HG03432 (cell line): ENCODE data around the gene NAPB.
A peak's percentile ranks its signal among the peaks of the same experiment; 100 is the strongest.
"Not testable (repeated sequence)": the region's sequence is repeated elsewhere in the genome, so short reads cannot be mapped to it uniquely, and the experiment has no call there.

Experiments
- ATAC-seq: cut with Tn5 transposase; IDR thresholded peaks from one replicate; pipeline ENCODE4 v1.9.1; 2021; ENCODE audit warnings: mild to moderate bottlenecking, moderate library complexity; ENCODE audit not compliant: unreplicated experiment

Gene NAPB

GRCh38 chr20:23349338-23350195 is 71.7 kb downstream of the NAPB start:
- peak; percentile 54 for ATAC-seq

DNA sequence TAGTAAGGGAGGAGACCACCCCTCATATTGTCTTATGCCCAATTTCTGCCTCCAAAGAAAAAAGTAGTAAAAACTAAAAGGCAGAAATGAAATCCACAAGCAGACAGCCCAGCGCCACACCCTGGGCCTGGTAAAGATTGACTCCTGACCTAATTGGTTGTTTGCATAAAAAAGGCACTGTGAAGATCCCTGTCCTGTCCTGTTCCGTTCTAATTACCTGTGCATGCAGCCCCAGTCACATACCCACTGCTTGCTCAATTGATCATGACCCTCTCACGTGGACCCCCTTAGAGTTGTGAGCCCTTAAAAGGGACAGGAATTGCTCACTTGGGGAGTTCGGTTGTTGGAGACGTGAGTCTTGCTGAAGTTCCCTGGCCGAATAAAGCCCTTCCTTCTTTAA is 72.8 kb downstream of the NAPB start:
- not testable (repeated sequence) for ATAC-seq

DNA sequence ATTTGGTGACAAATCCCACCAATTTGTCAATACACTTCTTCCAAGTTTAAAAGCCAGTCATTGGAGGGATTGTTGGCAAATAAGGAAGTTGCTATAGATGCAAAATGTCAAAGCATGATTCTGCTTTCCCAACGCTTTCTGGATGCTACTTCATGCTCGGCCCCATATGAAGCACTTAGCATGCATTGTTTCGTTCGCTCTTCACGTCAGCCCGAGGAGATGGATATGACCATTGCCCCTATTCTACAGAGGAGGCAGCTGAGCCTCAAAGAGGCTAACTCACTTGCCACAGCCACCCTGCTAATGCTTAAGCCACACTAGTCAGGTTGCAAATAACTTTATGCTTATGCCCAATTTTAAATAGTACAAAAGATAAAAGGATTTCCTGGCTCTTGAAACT is 73.5 kb downstream of the NAPB start:
- no peak for ATAC-seq

DNA sequence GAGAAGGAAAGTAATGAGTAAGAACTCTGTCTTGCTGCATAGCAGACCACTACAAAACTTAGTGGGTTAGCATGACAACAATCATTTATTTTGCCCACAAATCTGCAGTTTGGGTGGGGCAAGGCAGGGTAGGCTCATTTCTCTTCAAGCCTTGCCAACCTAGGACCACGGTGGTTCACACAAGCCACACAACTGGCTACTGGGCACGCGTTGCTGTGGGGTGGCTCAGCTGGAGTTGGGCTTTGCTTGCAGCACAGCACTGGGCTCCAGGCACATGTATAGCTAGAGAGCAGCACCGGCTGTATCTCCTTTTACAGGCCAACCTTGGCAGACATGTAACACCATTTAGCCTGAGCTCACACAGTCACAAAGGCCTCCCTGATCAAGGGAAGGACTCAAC is 75.3 kb downstream of the NAPB start:
- no peak for ATAC-seq

DNA sequence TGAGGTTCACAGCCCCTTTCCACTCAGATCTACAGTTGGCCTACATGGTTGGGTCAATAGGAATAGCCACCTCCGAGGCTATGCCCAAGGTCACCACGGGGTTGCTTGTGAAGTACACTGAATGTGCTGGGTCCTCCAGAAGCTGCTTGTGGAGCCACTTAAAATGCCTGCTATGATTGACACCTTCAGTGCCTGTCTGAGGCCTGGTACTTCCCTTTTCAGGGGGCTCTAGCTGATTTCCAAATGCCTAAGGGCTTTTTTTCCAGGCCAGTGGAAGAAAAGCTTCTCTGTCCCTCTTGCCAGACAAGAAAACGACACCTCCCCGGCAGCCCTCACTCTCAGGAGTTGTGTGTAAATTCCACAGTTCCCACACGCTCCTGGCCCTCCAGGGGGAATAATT is 77.0 kb downstream of the NAPB start:
- no peak for ATAC-seq

GRCh38 chr20:23343590-23343989 is 77.7 kb downstream of the NAPB start:
- ATAC-seq = no peak

GRCh38 chr20:23341073-23341472 is 80.2 kb downstream of the NAPB start:
- ATAC-seq = no peak

- peak; percentile 55 for ATAC-seq
Measured at GRCh38 chr20:23340524-23340923, 80.8 kb downstream of the NAPB start.

GRCh38 chr20:23339986-23340385 is 81.3 kb downstream of the NAPB start:
- ATAC-seq = no peak

DNA sequence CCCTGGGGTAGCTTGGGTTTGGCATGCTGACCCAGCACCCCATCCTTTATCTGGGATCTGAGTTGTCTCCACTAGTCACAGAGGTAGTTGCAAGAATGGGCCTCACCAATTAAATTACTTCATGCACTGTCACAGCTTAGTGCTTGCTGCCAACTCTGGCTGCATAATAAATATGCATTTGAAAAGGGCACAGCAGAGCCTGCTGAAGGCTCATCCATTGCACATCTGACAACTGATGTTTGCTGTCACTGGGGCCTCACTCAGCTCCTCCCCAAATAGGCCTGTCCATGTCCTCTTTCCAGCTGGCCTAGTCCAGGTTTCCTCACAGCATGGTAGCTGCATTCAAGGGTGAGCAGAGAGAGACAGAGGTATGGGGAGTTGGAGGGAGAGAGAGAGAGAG is 84.0 kb downstream of the NAPB start:
- ATAC-seq = no peak

DNA sequence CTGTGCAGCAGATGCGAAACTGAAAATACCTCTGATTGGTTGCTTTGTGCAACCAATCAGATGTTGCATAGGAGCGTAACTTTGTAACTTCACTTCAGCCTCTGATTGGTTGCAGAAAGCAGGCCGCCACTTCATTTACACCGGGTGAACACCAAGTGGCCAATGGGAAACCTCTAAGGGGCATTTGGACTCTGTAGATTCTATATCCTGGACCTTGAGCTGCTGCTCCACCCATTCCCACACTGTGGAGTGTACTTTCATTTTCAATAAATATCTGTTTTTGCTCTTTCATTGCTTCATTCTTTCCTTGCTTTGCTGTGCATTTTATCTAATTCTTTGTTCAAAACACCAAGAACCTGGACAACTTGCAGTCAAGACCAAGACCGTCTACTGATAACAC is 84.8 kb downstream of the NAPB start:
- no peak for ATAC-seq

DNA sequence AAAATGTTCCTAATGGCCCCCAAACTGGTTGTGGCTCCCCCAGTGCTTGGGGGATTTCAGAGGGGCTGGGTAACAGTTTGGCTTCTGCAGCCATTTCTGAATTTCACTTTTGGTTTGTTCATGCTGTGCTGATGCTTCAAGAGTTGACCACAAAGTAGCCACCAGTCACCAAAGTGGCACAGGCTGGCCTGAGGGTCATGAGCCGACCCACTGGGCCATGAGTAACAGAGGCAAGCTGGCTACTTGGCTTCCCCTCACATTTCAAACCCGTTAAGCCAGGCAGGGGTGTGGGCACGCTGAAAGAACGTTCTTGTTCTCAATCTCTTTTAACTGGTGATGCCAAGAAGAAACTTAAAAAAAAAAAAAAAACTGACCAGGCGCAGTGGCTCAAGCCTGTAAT is 85.8 kb downstream of the NAPB start:
- ATAC-seq = no peak

DNA sequence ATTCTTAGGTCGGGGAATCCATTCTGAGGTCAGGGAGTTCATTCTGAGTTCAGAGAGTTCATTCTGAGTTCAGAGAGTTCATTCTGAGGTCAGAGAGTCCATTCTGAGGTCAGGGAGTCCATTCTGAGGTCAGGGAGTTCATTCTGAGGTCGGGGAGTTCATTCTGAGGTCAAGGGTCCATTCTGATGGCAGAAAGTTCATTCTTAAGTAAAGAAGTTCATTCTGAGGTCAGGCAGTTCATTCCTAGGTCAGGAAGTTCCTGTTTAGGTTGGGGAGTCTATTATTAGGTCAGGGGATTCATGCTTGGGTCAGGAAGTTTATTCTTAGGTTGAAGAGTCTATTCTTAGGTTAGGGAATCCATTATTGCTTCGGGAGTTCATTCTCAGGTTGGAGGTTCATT is 87.2 kb downstream of the NAPB start:
- ATAC-seq = no peak

DNA sequence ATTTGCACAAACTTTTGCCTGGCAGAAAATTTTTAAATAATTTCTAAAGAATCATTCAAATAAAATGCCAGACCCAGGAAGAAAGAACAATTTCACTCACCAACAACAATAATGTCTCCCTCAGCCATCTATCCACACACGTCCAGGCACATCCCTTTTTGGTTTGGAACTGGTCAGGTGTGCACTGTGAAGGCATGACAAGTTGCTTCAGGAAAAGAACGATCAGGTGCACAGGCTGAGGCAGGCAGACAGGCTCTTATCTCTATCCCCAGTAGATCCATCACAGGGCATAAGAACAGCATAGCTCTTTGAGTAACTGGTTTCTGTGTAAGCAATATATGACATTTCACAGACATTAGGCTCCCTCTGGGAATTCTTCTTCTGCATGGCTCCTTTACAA is 88.8 kb downstream of the NAPB start:
- ATAC-seq = no peak

DNA sequence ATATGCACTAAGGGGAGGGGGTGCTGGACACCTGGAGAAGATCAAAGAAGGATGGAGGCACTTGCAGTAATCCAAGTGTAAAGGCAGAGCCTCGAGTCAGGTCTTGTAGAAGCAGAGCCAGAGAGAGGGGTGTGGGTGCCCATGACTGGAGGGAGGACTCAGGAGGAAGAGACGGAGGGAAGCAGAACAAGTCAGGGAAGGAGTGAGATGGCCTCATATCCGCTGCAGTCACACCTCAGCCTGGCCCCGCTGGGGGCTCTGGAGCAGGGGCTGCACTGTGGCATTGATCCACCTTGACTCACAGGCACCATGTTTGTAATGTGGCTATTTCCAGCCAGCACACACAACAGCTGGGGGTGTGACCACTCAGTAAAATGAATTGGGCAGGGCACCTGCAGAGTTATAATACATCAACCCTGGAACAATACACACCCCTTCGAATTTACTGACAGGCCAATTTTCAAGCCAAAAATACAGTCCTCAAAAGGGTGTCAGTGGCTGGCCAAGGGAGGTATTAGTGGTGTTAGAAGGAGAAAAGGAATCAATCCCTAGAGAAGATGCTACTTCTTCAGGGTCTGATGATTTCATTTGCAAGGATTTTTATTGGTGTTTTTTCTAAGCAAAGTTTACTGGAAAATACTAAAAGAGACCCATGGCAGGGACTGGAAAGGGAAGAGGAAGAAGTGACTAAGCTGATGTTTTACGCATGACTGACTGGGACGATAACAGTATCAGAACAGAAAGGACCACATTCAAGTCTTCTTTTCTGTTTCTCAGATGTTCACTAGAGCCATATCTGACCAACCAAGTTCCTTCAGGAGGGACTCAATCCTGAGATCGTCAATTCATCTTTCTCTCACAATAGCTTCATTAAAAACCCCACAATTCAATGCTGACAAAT is 89.6 kb downstream of the NAPB start:
- ATAC-seq = no peak

DNA sequence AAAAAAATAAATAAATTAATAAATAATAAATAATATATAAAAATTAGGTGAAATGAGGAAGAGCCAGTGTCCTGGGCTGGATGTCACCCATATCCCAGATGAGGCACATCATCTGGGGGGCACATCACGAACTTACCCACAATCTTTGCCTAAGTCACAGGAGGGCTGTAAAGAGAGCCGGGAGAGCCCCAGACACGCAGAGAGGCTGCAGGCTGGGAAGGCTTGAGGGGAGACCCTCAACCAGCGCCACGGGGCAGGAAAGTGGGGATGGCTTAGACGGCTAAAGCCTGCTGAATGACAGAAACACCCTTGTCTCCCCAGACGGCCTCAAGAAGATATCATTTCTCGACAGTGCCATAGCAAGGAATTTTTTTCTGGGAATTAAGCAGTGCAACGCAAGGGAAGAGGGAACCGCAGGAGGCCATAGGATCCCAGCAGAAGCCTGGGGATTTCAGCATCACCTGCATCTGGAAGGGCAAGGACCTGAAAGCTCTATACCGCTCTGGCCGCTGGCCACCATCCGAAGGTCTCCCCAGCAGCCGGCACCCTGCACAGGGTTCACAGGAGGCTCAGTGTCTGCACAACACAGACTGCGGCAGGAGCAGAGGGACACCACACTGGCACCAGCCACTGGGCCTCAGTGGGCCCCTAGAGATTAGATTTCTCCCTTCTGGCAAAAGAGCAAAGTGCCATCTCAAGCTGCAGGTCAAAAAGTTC is 93.5 kb downstream of the NAPB start:
- no peak for ATAC-seq

GRCh38 chr20:23326774-23327173 is 94.5 kb downstream of the NAPB start:
- no peak for ATAC-seq

- ATAC-seq = no peak
Measured at GRCh38 chr20:23325107-23325506, 96.2 kb downstream of the NAPB start.
